Stimulated activated effector memory CD8-positive, alpha-beta T cell treated with anti-CD3 and anti-CD28 coated beads, Interleukin-12 subunit alpha, Interleukin-12 subunit beta, amount 100 ng/mL, for 72 hours (primary cell): ENCODE data around the gene SCUBE2.

Experiments
- ATAC-seq: fragments of 150-1000 bp; cut with Tn5 transposase; 2 replicates; pipeline ENCODE4 v1.10.0; 2021
- DNase-seq, 2 donors: peaks; one replicate each; pipeline ENCODE4 v3.0.0; 2021 to 2022; ENCODE audit warnings: low spot score in 2 of 2
- H3K27ac Mint-ChIP-seq: one replicate; pipeline ENCODE4 v1.8.0; 2022; ENCODE audit warnings: mild to moderate bottlenecking, mixed read lengths
- H3K36me3 Mint-ChIP-seq: one replicate; pipeline ENCODE4 v1.8.0; 2022; ENCODE audit warnings: mild to moderate bottlenecking, mixed read lengths
- H3K4me1 Mint-ChIP-seq: one replicate; pipeline ENCODE4 v1.8.0; 2022; ENCODE audit warnings: mixed read lengths
- H3K4me3 Mint-ChIP-seq: one replicate; pipeline ENCODE4 v1.8.0; 2022; ENCODE audit warnings: mild to moderate bottlenecking, mixed read lengths
- H3K9me3 Mint-ChIP-seq: one replicate; pipeline ENCODE4 v1.8.0; 2022; ENCODE audit warnings: mixed read lengths

Gene SCUBE2

DNA sequence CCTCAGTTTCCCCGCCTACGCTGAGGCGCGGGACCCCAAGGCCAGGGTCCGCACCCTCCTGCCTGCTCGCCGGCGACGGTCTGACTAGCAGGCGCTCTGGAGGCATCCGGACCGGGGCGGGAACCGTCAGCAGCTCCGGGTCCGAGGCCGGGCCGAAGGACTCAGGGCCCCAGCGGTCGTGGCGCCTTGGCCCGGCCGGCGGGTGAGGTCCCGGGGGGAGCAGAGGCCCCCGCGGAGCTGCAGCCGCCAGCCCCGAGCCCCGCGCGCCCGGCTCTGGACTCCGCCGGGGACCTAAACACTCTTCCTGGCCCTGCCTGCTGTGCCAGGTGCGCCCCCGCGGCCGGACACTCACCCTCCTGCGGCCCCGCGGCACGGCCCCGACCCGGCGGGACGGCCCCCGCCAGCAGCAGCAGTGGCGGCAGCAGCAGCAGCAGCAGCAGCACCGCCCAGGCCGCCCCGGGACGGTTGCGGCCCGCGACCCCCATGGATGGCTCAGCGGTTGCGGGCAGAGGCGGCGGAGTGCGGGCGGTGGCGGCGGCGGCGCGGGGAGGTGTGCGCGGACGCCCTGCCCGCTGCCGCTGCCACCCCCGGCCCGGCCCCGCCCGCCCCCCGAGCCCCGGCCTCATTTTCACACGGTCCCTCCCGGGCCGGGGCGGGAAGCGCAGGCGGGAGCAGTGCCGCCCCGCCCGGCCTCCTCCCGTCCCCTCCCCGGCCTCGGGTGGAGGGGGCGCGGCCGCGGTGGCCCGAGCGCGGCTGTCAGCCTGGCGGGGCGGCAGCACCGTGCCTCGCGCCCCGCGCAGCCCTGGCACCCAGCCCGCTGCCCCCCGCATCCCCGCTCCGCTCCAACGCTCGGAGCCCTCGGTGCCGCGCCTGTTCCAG lies at the start of gene SCUBE2:
Gene SCUBE2, minus strand, starts transcription at position 556 of the 879 bp plus-strand sequence. Its CDS starts 71 bp downstream, at position 485.
- no peaks in the 10 kb centered on the region for H3K9me3 Mint-ChIP-seq
- DNase-seq (no peak), ATAC-seq (no peak)
- H3K36me3 Mint-ChIP-seq = no peaks in the 10 kb centered on the region
- H3K27ac Mint-ChIP-seq = no peak within 1 kb of the TSS
- H3K4me1 Mint-ChIP-seq = peaks cover 8% of the 10 kb centered on the region
- peak within 1 kb of the TSS; percentile 38 for H3K4me3 Mint-ChIP-seq

DNA sequence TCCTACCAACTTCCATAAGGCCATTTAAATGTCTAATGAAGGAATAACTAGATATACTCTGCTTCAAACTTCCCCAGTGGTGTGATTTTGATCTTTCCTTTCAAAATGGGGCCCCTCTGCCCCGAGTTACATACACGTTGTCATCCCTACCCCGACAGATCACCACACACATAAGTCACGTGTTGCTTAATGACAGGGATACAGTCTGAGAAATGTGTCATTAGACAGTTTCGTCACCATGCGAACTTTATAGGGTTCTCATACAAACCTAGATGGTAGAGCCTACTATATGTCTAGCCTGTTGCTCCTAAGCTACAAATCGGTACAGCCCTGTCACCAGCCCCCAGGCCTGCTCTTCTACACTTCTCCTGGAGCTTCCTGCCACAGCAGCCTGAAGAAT lies 49.8 kb upstream of the SCUBE2 start:
- no peak overlapping the region for H3K4me3 Mint-ChIP-seq
- H3K9me3 Mint-ChIP-seq = no peaks in the 10 kb centered on the region
- ATAC-seq (no peak), DNase-seq (no peak)
- peaks cover 6% of the 10 kb centered on the region for H3K36me3 Mint-ChIP-seq
- H3K4me1 Mint-ChIP-seq = peaks cover 18% of the 10 kb centered on the region
- no peak overlapping the region for H3K27ac Mint-ChIP-seq

DNA sequence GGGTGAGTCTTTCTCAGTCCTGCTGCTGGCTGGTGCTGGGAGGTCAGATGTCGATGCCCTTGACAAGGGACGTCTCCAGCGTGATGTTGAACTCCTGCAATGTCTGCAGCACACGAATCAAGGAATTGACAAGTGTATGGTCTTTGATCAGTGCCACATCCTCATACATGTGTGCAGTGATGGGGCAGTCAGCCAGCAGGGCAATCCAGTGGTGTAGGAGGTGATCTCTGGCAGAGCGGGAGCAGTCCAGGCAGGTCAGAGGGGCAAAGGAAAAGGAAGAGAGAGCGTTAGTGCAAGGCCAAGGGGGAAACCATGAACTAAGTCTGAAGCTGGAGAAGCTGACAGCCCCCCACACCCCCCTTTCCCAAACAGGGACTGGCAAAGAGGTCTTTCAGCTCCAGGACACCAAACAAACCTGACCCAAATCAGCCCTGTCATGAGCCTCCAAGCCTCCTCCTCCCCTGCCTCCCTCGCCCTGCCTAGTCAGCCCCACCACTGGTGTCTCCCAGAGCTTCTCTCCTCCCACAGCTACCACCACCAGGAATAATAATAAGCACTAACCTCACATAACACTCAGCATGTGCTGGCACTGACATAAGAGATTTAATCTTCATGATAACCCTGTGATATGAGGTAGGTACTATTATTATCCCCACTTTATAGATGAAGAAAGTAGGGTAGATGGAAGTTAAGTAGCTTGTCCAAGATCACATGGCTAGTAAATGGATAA lies 48.4 kb upstream of the SCUBE2 start:
- ATAC-seq (no peak), DNase-seq (no peak)
- Mint-ChIP-seq H3K9me3 (no peaks in the 10 kb centered on the region), H3K36me3 (peaks cover 6% of the 10 kb centered on the region), H3K27ac (peak overlapping the region; percentile 42), H3K4me3 (no peak overlapping the region), H3K4me1 (peaks cover 18% of the 10 kb centered on the region)

DNA sequence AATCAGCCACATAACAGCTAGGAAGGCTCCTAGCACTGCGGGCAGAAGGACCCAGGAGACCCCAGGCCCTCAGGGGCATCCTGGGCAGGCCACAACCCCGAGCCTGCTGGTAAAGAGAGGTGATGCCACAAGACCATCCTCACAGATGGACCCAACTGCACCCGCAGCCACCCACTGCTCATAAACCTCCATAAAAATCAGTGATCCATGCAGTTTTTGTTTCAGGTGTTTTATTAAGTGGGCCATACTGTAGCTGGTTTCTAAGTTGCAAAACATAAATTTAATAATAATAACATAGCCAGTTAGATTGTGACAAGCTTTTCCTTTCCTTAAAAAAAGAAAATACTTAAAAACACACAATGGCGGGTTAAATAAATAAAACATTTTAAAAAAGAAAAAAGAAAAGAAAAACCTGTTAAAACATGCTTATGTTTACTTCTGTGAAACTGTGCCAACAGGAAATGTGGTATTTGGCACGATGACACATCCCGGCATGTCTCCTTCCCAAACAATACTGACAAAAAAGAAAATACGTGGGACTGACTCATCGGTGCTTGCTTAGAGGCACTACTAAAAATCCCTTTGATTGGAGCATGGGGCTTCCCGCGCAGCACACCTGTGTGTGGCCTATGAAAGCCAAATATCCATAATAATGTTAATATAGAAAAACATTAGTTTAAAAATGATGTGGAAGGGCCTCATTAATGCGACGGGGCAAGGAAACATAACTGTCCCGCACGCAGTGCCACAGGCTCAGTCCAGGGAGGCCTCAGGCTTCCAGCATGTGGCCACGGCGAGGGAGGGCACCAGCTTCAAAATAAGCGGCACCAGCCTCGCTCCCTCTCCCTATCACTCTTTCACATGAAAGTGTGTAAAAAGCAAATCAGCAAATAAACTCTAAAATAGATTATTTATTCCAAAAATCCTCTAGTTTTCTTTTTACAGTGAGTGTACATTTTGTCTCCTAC lies 47.5 kb upstream of the SCUBE2 start:
- DNase-seq = no peak
- Mint-ChIP-seq H3K36me3 (peaks cover 6% of the 10 kb centered on the region), H3K4me3 (no peak overlapping the region), H3K27ac (peak overlapping the region; percentile 42), H3K4me1 (peaks cover 18% of the 10 kb centered on the region), H3K9me3 (no peaks in the 10 kb centered on the region)
- ATAC-seq = peak; percentile 59

DNA sequence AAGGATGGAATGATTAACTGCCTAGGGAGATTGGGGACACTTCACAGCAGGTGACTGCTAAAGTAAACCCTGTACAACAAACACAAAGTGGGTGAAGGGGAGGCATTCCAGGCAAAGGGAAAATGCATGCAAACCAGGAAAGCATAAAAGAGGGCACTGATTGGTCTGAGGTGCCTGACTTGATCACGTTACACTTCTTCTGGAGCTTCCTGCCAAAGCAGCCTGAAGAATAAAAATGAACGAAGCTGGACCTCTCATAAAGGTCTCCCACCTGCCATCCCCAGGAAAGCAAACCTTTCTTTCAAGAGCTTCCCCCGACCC lies 46.7 kb upstream of the SCUBE2 start:
- Mint-ChIP-seq H3K9me3 (no peaks in the 10 kb centered on the region), H3K4me3 (peak overlapping the region; percentile 2), H3K4me1 (peaks cover 18% of the 10 kb centered on the region), H3K27ac (no peak overlapping the region), H3K36me3 (peaks cover 6% of the 10 kb centered on the region)
- no peak for DNase-seq
- ATAC-seq = no peak

DNA sequence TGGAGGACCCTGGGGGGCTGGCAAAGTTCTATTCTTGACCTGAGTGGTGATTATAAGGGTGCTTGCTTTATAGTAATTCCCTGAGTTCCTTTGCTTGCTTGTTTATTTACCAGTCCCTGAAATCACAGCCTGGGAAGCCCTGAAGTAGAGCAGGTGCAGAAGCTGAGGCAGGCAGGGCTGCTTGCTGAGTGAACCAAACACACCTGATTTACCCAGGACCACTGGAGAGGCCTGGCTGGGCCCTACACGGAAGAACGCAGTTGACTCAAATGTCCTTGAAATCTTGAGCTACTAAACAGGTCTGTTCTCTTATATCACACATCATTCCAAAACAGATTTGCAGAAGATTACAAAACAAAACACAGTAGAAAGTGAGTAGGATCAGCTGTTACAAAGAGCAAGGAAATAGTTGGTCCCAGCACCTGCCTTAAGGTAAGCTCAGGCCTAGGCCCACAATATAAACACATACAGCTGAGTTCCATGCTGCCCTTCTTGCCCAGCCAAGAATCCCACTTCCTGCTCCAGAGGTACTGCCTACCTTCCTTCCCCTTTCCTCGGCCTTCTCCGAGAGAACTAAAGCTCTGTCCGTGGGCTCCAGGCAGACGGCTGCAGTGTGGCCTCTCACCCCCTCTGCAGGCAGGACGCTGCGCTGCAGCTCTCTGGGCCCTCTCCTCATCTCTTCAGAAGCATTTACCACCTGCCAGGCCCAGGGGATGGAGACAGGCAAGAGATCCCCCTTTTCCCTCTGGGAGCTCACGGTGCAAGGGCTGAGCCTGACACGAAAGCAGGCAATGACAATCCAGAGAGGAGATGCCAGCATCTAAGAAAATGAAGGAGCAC lies 46.1 kb upstream of the SCUBE2 start:
- peaks cover 18% of the 10 kb centered on the region for H3K4me1 Mint-ChIP-seq
- H3K4me3 Mint-ChIP-seq = peak overlapping the region; percentile 2
- DNase-seq = peak; percentile 65 to 85
- peak; percentile 87 for ATAC-seq
- H3K27ac Mint-ChIP-seq = no peak overlapping the region
- H3K36me3 Mint-ChIP-seq = peaks cover 6% of the 10 kb centered on the region
- no peaks in the 10 kb centered on the region for H3K9me3 Mint-ChIP-seq

DNA sequence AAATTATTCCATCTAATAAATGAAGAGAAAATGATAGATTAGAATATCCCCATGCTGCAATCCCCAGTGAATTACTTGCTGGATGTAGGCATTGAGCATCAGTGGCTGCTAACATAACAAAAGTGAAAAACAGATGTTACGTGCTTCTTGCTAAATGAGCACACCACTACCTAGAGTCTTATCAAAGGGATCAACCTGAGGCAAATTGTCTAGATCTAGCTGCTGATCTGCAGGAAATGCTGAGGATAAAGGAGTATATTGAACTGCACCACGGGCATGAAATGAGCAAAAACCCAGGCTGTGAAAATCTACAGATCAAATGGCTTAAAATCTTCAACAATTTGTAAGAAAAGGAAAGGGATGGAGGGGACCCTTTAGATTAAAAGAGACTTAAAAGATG lies 45.3 kb upstream of the SCUBE2 start:
- Mint-ChIP-seq H3K9me3 (no peaks in the 10 kb centered on the region), H3K36me3 (peaks cover 6% of the 10 kb centered on the region), H3K4me1 (peaks cover 18% of the 10 kb centered on the region), H3K27ac (no peak overlapping the region), H3K4me3 (no peak overlapping the region)
- DNase-seq (no peak), ATAC-seq (no peak)

DNA sequence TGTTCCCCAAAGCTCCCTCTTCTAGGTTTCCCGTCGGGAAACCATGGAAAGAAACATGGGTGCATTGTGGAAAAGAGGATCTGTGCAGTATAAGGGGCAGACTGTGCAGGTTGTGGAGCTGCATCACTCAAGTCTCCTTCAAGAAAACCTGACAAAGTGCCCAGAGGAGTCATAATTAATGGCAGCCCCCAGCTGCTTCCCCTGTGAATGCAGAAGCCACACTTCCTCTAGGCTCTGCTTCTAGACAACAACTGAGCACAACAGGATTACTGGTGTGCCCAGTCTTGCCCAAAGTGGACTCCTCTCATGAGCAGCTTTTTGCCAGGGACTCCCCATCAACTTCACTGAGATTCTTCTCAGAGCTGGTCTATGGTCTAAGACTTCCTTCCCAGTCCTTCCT lies 42.6 kb upstream of the SCUBE2 start:
- Mint-ChIP-seq H3K27ac (no peak overlapping the region), H3K9me3 (no peaks in the 10 kb centered on the region), H3K36me3 (no peaks in the 10 kb centered on the region), H3K4me3 (no peak overlapping the region), H3K4me1 (peaks cover 11% of the 10 kb centered on the region)
- DNase-seq = no peak
- ATAC-seq = no peak

DNA sequence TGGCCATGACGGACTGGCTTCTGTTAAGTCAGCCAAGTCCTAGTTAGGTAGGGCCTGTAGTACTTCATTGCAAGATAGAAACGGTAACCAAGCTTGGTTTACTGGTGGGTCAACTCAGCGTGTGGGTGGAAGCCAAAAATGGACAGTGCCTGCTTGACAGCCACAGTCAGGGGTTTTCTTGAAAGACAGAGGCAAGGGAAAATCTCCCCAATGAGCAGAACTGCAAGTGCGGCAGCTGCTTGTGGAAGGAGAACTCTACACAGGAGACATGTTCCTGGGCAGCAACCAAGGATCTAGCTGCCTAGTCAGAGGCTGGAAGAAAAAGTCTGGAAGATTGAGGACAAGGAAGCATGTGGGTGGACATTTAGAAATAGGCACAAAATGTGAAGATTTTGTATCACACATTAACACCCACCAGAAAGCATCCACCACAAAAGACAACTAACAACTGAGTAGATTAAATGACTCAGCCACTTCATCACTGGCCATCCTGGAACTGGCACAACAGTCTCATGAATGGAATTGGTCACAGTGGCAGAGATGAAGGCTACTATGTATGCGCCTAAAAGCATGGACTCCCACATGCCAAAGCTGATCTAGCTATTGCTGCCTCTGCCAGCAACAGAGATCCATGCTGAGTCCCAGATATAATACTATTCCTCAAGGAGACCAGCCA lies 40.9 kb upstream of the SCUBE2 start:
- H3K27ac Mint-ChIP-seq = no peak overlapping the region
- H3K36me3 Mint-ChIP-seq = no peaks in the 10 kb centered on the region
- peak; percentile 65 for ATAC-seq

DNA sequence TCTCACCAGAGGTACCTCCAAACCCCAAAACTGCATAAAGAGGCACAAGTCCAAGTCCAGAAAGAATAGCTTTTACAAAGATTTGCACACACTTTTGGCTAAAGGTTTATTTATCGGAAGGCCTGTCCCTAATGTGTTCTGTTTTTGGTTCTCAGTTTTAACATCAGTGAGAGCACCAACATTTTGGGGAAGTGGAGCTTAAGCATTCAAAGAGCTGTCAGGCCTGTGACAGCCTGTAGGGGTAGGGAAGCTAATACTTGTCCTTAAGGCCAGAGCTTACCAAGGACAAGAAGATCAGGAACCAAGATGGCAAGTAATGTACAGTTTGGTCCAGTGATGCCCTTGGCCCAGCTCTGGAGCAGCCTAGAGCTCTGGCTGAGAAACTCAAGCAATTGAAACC lies 38.9 kb upstream of the SCUBE2 start:
- no peak for ATAC-seq
- Mint-ChIP-seq H3K4me3 (no peak overlapping the region), H3K4me1 (peaks cover 11% of the 10 kb centered on the region), H3K9me3 (no peaks in the 10 kb centered on the region), H3K27ac (no peak overlapping the region), H3K36me3 (no peaks in the 10 kb centered on the region)
- no peak for DNase-seq

More for the DNA sequence above, 40.9 kb upstream of the SCUBE2 start:
- no peak overlapping the region for H3K4me3 Mint-ChIP-seq
- H3K9me3 Mint-ChIP-seq = no peaks in the 10 kb centered on the region
- no peak for DNase-seq
- H3K4me1 Mint-ChIP-seq = peaks cover 3% of the 10 kb centered on the region

DNA sequence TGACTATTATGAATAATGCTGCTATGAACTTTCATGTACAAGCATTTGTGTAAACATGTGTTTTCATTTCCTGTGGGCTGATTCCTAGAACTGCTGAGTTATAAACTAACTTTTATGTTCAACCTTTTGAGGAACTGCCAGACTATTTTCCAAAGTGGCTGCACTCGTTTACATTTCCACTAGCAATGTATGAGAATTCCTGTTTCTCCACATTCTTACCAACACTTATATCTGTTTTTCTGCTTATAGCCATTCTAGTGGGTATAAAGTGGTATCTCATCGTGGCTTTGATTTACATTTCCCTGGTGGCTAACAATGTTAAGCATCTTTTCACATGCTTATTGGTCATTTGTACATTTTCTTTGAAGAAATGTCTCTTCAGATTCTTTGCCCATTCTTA lies 35.2 kb upstream of the SCUBE2 start:
- no peak for DNase-seq

DNA sequence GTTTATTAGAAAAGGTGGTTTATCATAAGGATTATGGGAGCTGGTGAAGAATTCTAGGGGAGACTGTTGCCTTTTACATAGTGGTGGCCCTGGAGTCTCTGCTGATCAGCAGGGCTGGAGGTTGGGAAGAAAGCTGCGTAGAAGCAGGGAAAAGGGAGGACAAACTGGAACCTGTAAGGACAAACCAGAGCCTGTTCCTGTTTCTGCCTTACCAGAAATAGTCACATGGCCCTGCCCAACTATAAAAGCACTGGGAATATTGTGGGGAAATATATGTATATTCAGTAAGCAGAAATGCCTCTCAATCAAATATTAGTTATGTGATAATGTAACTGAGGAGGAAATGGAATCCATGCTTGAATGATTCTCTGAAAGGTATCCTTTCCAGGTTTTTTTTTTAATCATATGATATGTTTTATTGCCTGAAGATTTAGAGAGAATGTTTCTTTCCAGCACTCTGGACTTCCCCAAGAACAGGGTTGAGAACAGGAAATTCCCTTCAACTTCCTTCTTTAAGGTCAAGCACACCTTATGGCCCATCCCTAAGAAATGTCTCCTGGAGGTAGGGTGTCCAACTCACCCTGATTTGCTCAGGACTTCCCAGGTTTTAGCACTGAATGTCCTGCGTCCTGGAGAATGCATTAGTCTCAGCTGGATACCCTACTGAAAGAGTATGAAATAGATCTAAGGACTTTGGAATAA lies 33.9 kb upstream of the SCUBE2 start:
- H3K4me1 Mint-ChIP-seq = peaks cover 11% of the 10 kb centered on the region
- no peak overlapping the region for H3K27ac Mint-ChIP-seq
- DNase-seq (no peak), ATAC-seq (no peak)
- H3K9me3 Mint-ChIP-seq = no peaks in the 10 kb centered on the region
- no peak overlapping the region for H3K4me3 Mint-ChIP-seq
- no peaks in the 10 kb centered on the region for H3K36me3 Mint-ChIP-seq

More for the DNA sequence above, 35.2 kb upstream of the SCUBE2 start:
- H3K4me1 Mint-ChIP-seq = peaks cover 11% of the 10 kb centered on the region
- no peaks in the 10 kb centered on the region for H3K9me3 Mint-ChIP-seq
- H3K4me3 Mint-ChIP-seq = no peak overlapping the region
- no peak for ATAC-seq
- H3K36me3 Mint-ChIP-seq = no peaks in the 10 kb centered on the region
- H3K27ac Mint-ChIP-seq = no peak overlapping the region

DNA sequence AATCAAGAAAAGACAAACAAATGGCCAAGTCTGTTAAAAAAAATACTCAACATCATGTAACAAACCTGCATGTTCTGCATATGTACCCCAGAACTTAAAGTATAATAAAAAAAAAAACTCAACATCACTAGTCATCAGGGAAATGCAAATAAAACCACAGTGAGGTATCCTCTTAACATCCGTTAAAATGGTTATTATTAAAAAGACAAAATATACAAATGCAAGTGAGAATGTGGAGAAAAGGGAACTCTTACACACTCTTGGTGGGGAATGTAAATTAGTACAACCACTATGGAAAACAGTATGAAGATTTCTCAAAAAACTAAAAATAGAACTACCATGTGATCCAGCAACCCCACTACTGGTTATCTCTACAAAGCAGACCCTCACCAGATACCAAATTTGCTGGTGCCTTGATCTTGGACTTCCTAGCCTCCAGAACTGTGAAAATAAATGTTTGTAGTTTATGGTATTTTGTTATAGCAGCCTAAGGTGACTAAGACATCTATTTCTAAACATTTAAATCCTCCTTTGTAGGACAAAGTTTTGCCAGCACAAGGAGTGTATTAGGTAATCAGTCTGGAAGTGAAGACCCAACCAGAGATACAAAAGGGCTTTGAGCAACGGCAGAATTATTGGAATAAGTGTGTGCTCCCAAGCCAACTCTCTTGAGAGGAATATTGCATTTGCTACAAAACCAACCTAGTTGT lies 32.4 kb upstream of the SCUBE2 start:
- no peak for ATAC-seq

More for the DNA sequence above, 32.4 kb upstream of the SCUBE2 start:
- Mint-ChIP-seq H3K9me3 (no peaks in the 10 kb centered on the region), H3K27ac (no peak overlapping the region), H3K36me3 (no peaks in the 10 kb centered on the region), H3K4me1 (peaks cover 11% of the 10 kb centered on the region), H3K4me3 (no peak overlapping the region)
- no peak for DNase-seq
